ENCODE data around the gene VSIR.

VSIR gene

DNA sequence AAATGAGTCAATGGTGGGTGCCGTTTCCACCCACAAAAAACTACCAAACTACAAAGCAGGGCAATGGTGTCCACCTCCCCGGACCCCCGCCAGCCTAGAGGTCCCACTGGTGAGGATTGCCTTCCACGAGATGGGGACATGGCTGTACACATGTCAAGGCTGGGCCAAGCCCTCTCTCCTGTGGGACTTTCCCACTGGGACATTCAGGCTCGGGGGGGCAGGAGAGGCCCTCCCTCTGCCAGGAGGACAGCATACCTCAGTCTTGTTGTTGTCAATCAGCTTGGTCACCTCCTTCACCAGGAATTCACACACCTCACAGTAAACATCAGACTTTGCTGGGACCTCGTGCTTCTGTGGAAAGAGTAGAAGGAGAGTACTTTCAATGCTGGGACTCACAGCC, 46.7 kb upstream of the VSIR start:
- no peak overlapping the region for H3K4me2 ChIP-seq (ENCODE audit: low read depth, low read length, poor library complexity, severe bottlenecking)
- H3K4me3 ChIP-seq (ENCODE audit: insufficient read depth, low read length, poor library complexity, severe bottlenecking) = no peak overlapping the region

DNA sequence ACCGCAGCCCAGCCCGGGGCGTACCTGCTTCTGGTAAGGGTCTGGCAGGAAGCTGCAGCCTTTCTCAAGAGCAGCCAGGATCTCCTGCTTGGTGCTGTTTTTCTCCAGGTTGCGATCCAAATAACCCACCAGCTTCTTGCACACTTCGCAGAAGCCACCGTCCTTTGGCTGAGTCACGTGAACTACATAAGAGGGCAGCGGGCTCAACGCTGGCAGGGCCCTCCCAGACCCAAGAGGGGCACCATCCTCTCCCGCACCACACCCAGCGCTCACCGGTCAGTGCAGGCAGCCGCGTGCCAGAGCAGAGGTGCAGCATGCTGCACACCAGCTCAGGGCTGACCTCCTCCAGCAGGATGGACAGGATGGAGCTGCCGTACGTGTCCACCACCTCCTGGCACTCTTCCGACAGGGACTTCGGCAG, 46.1 kb upstream of the VSIR start:
- no peaks in the 10 kb centered on the region for H3F3A ChIP-seq (ENCODE audit: insufficient read depth)
- no peaks in the 10 kb centered on the region for H4K20me1 ChIP-seq (ENCODE audit: low read depth, low read length)
- H3K4me2 ChIP-seq (ENCODE audit: low read depth, low read length, poor library complexity, severe bottlenecking) = no peak overlapping the region
- H3K9ac ChIP-seq (ENCODE audit: low read length) = no peak overlapping the region
- H2AFZ ChIP-seq (ENCODE audit: low read depth, low read length, severe bottlenecking) = no peak overlapping the region
- H3K27ac ChIP-seq (ENCODE audit: low read depth, low read length) = no peak overlapping the region
- no peaks in the 10 kb centered on the region for H3K9me3 ChIP-seq (ENCODE audit: insufficient read depth, low read length)
- no peaks in the 10 kb centered on the region for H3K36me3 ChIP-seq (ENCODE audit: low read length)
- H3K9me2 ChIP-seq (replicated peaks; ENCODE audit: insufficient read depth, low read length) = no peaks in the 10 kb centered on the region
- no peaks in the 10 kb centered on the region for H3K27me3 ChIP-seq (ENCODE audit: low read length)
- TF ChIP-seq EZH2phosphoT487 (conservative IDR thresholded peaks at IDR 0.05; ENCODE audit: low read length) = no peak
- TF ChIP-seq, protein P1, sequence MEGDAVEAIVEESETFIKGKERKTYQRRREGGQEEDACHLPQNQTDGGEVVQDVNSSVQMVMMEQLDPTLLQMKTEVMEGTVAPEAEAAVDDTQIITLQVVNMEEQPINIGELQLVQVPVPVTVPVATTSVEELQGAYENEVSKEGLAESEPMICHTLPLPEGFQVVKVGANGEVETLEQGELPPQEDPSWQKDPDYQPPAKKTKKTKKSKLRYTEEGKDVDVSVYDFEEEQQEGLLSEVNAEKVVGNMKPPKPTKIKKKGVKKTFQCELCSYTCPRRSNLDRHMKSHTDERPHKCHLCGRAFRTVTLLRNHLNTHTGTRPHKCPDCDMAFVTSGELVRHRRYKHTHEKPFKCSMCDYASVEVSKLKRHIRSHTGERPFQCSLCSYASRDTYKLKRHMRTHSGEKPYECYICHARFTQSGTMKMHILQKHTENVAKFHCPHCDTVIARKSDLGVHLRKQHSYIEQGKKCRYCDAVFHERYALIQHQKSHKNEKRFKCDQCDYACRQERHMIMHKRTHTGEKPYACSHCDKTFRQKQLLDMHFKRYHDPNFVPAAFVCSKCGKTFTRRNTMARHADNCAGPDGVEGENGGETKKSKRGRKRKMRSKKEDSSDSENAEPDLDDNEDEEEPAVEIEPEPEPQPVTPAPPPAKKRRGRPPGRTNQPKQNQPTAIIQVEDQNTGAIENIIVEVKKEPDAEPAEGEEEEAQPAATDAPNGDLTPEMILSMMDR (IDR thresholded peaks at IDR 0.05; ENCODE audit: insufficient read depth, low read length, poor library complexity, severe bottlenecking) = no peak
- H3K79me2 ChIP-seq (ENCODE audit: insufficient read depth, low read length) = no peaks in the 10 kb centered on the region
- no peak overlapping the region for H3K4me3 ChIP-seq (ENCODE audit: insufficient read depth, low read length, poor library complexity, severe bottlenecking)

More for the DNA sequence above, 46.7 kb upstream of the VSIR start:
- Histone ChIP-seq H3K27ac (ENCODE audit: low read depth, low read length) (no peak overlapping the region), H3K36me3 (ENCODE audit: low read length) (no peaks in the 10 kb centered on the region), H3K9me3 (ENCODE audit: insufficient read depth, low read length) (no peaks in the 10 kb centered on the region), H4K20me1 (ENCODE audit: low read depth, low read length) (no peaks in the 10 kb centered on the region), H3F3A (ENCODE audit: insufficient read depth) (no peaks in the 10 kb centered on the region), H3K27me3 (ENCODE audit: low read length) (no peaks in the 10 kb centered on the region), H3K79me2 (ENCODE audit: insufficient read depth, low read length) (no peaks in the 10 kb centered on the region), H2AFZ (ENCODE audit: low read depth, low read length, severe bottlenecking) (no peak overlapping the region), H3K9me2 (replicated peaks; ENCODE audit: insufficient read depth, low read length) (no peaks in the 10 kb centered on the region), H3K9ac (ENCODE audit: low read length) (no peak overlapping the region)
- TF ChIP-seq, protein P1 (IDR thresholded peaks at IDR 0.05; ENCODE audit: insufficient read depth, low read length, poor library complexity, severe bottlenecking) = no peak
- TF ChIP-seq EZH2phosphoT487 (conservative IDR thresholded peaks at IDR 0.05; ENCODE audit: low read length) = no peak

DNA sequence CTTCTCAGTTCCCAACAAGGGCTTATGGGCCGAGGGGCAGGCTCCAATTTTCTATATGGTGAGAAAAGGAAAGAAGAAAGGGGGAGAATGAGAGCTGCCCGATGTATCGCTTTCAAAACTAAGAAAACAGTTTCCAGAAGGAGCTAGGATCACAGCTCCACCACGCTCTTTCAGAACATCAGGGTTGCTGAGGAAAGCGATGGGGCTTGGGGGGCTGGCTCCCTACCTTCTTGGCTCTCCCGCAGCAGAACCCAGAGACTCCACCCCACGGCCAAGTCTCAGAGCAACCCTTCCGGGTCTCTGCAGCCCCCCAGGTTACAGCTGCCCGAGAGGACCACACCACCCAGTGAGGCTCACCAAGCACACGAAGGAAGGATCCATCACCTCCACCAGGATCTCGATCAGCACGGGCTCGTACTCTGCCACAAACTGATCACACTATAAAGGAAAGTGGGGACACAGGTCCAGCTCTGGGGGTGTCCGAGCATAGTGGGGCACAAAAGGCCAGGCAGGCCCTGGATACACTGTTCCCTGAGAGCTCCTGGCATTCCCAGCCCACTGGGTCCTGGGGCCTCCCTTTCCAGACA, 45.4 kb upstream of the VSIR start:
- H3K9me2 ChIP-seq (replicated peaks; ENCODE audit: insufficient read depth, low read length) = no peaks in the 10 kb centered on the region
- no peak overlapping the region for H3K4me3 ChIP-seq (ENCODE audit: insufficient read depth, low read length, poor library complexity, severe bottlenecking)
- no peaks in the 10 kb centered on the region for H3K9me3 ChIP-seq (ENCODE audit: insufficient read depth, low read length)
- no peak overlapping the region for H3K27ac ChIP-seq (ENCODE audit: low read depth, low read length)
- H2AFZ ChIP-seq (ENCODE audit: low read depth, low read length, severe bottlenecking) = no peak overlapping the region
- H3F3A ChIP-seq (ENCODE audit: insufficient read depth) = no peaks in the 10 kb centered on the region
- H3K27me3 ChIP-seq (ENCODE audit: low read length) = no peaks in the 10 kb centered on the region
- no peaks in the 10 kb centered on the region for H4K20me1 ChIP-seq (ENCODE audit: low read depth, low read length)
- TF ChIP-seq EZH2phosphoT487 (conservative IDR thresholded peaks at IDR 0.05; ENCODE audit: low read length) = no peak
- TF ChIP-seq, protein P1 (IDR thresholded peaks at IDR 0.05; ENCODE audit: insufficient read depth, low read length, poor library complexity, severe bottlenecking) = no peak
- no peak overlapping the region for H3K4me2 ChIP-seq (ENCODE audit: low read depth, low read length, poor library complexity, severe bottlenecking)
- H3K9ac ChIP-seq (ENCODE audit: low read length) = no peak overlapping the region
- H3K79me2 ChIP-seq (ENCODE audit: insufficient read depth, low read length) = no peaks in the 10 kb centered on the region
- H3K36me3 ChIP-seq (ENCODE audit: low read length) = no peaks in the 10 kb centered on the region
